NCI-H1048 (cell line): ENCODE measurements around the gene CDC42SE2.
"Not testable (repeated sequence)": the region's sequence is repeated elsewhere in the genome, so short reads cannot be mapped to it uniquely, and the experiment has no call there.

Experiments used
- DNase-seq: peaks from one replicate; lab custom pipeline; 2025; lab: John Stamatoyannopoulos, UW

Gene CDC42SE2

GRCh38 chr5:131250751-131251475 lies 12.9 kb upstream of the CDC42SE2 start:
- DNase-seq, result no peak

GRCh38 chr5:131252824-131253171 lies 11.1 kb upstream of the CDC42SE2 start:
- no peak for DNase-seq

GRCh38 chr5:131254025-131254424 lies 9.8 kb upstream of the CDC42SE2 start:
- not testable (repeated sequence) for DNase-seq

GRCh38 chr5:131254741-131255140 lies 9.1 kb upstream of the CDC42SE2 start:
- DNase-seq, result no peak

- no peak for DNase-seq
These were observed 7.4 kb upstream of the CDC42SE2 start for GRCh38 chr5:131256507-131256823.

GRCh38 chr5:131258733-131259132 lies 5.1 kb upstream of the CDC42SE2 start:
- no peak for DNase-seq

GRCh38 chr5:131259326-131259725 lies 4.5 kb upstream of the CDC42SE2 start:
- DNase-seq, result no peak

GRCh38 chr5:131260895-131261294 lies 3.0 kb upstream of the CDC42SE2 start:
- DNase-seq, result no peak

GRCh38 chr5:131261483-131261882 lies 2.4 kb upstream of the CDC42SE2 start:
- no peak for DNase-seq

- DNase-seq, result no peak
These were observed 806 bp upstream of the CDC42SE2 start for GRCh38 chr5:131262953-131263541.

GRCh38 chr5:131264451-131265099 lies 722 bp downstream of the CDC42SE2 start:
- no peak for DNase-seq

GRCh38 chr5:131265311-131265803 lies 1.5 kb downstream of the CDC42SE2 start:
- DNase-seq, result no peak

GRCh38 chr5:131266370-131267060 lies 2.7 kb downstream of the CDC42SE2 start:
- no peak for DNase-seq

GRCh38 chr5:131268758-131269370 lies 5.0 kb downstream of the CDC42SE2 start:
- DNase-seq, result no peak

GRCh38 chr5:131270809-131271208 lies 7.0 kb downstream of the CDC42SE2 start:
- no peak for DNase-seq

GRCh38 chr5:131271888-131272287 lies 8.0 kb downstream of the CDC42SE2 start:
- DNase-seq, result not testable (repeated sequence)

GRCh38 chr5:131272307-131272706 lies 8.5 kb downstream of the CDC42SE2 start:
- DNase-seq, result no peak

GRCh38 chr5:131272724-131273123 lies 8.9 kb downstream of the CDC42SE2 start:
- DNase-seq, result no peak

- DNase-seq, result no peak
These were observed 10.6 kb downstream of the CDC42SE2 start for GRCh38 chr5:131274326-131275063.

- DNase-seq, result no peak
These were observed 12.2 kb downstream of the CDC42SE2 start for GRCh38 chr5:131276072-131276471.

GRCh38 chr5:131277447-131277846 lies 13.6 kb downstream of the CDC42SE2 start:
- no peak for DNase-seq
